Caco-2 (cell line): ENCODE data around the gene MAST3. TPM values are rescaled to one million over a fixed set of nuclear protein-coding genes. Genes with fewer than 3 reads are reported as not detected.

Experiments used
- BruUV-seq: library from RNA; stranded (reverse); fragments of 400-500 nt; replicated peaks from 2 replicates; lab custom pipeline; 2021; lab: Mats Ljungman, UMichigan
- CTCF ChIA-PET: fragments of 300-600 bp; sonication (Branson Sonifier 250); formaldehyde crosslinking; loops from one replicate; lab custom pipeline; 2022; ENCODE audit warnings: antibody characterized with exemption; lab: Charles Lee
- POLR2A ChIA-PET: fragments of 300-600 bp; sonication (Branson Sonifier 250); formaldehyde crosslinking; loops from one replicate; lab custom pipeline; 2022; ENCODE audit warnings: antibody characterized with exemption; lab: Charles Lee
- DNase-seq, 2 experiments: peaks; one replicate each; pipeline versions ENCODE4 v3.0.0 to v3.0.0-alpha.2; 2020 to 2022
- H3K27me3 ChIP-seq: replicated peaks from 2 replicates; pipeline ENCODE4 v1.6.0; 2011; ENCODE audit warnings: low read length; ENCODE audit not compliant: control insufficient read depth, insufficient read depth
- H3K36me3 ChIP-seq: 2 replicates; pipeline ENCODE4 v1.5.1; 2011; ENCODE audit warnings: low read length; ENCODE audit not compliant: control insufficient read depth, insufficient read depth
- H3K4me1 ChIP-seq: fragments of 250-450 bp; sonication (Bioruptor Pico); 2 replicates; pipeline ENCODE4 v1.5.1; 2020; ENCODE audit warnings: mild to moderate bottlenecking
- H3K4me3 ChIP-seq: 2 replicates; pipeline ENCODE4 v1.5.1; 2011; ENCODE audit warnings: low read depth, mild to moderate bottlenecking, control low read depth, low read length
- H3K9me3 ChIP-seq: fragments of 250-450 bp; sonication (Bioruptor Pico); 2 replicates; pipeline ENCODE4 v1.5.1; 2020; ENCODE audit warnings: mild to moderate bottlenecking, moderate library complexity
- H3K27ac Mint-ChIP-seq: one replicate; pipeline ENCODE4 v1.8.0; 2022; ENCODE audit warnings: mixed read lengths; ENCODE audit not compliant: unreplicated experiment
- H3K27me3 Mint-ChIP-seq: one replicate; pipeline ENCODE4 v1.8.0; 2022; ENCODE audit warnings: mixed read lengths; ENCODE audit not compliant: insufficient read depth, unreplicated experiment
- H3K36me3 Mint-ChIP-seq: one replicate; pipeline ENCODE4 v1.8.0; 2022; ENCODE audit warnings: mild to moderate bottlenecking, mixed read lengths; ENCODE audit not compliant: insufficient read depth, unreplicated experiment
- H3K4me1 Mint-ChIP-seq: one replicate; pipeline ENCODE4 v1.8.0; 2022; ENCODE audit warnings: low read depth, mixed read lengths; ENCODE audit not compliant: unreplicated experiment
- H3K4me3 Mint-ChIP-seq: one replicate; pipeline ENCODE4 v1.8.0; 2022; ENCODE audit warnings: mild to moderate bottlenecking, moderate library complexity, mixed read lengths; ENCODE audit not compliant: unreplicated experiment
- H3K9me3 Mint-ChIP-seq: one replicate; pipeline ENCODE4 v1.8.0; 2022; ENCODE audit warnings: mixed read lengths; ENCODE audit not compliant: unreplicated experiment
- CTCF ChIP-seq, 2 experiments: fragments of 200-600 bp in 1 of 2; IDR thresholded peaks; 1 replicate in 1 of 2; 2 replicates in 1 of 2; pipeline versions ENCODE4 v1.5.1 to v1.8.0; 2011 to 2022; ENCODE audit warnings: antibody characterized with exemption in 1 of 2, control low read depth in 1 of 2, inconsistent platforms in 1 of 2, low read depth in 1 of 2, low read length in 1 of 2, mild to moderate bottlenecking in 1 of 2, moderate library complexity in 1 of 2; ENCODE audit not compliant: insufficient read depth in 1 of 2, severe bottlenecking in 1 of 2, unreplicated experiment in 1 of 2
- intact Hi-C: fragments of 100-400 bp; cut with micrococcal nuclease; formaldehyde crosslinking; loops from one replicate; pipeline ENCODE4 v1.10.0; 2022; ENCODE audit not compliant: unreplicated experiment
- total RNA-seq: library from RNA; stranded (reverse); gene quantifications from 2 replicates; pipeline ENCODE4 v1.2.3, GENCODE V29; 2022

Gene MAST3
- total RNA-seq, 1 experiment from 2014 or later, result 8.2 TPM

- H3K36me3 Mint-ChIP-seq, result no peaks in the 10 kb centered on the region
- Histone ChIP-seq H3K36me3 (no peaks in the 10 kb centered on the region), H3K9me3 (no peaks in the 10 kb centered on the region), H3K4me1 (no peaks in the 10 kb centered on the region), H3K4me3 (no peak overlapping the region), H3K27me3 (no peaks in the 10 kb centered on the region)
- no peaks in the 10 kb centered on the region for H3K27me3 Mint-ChIP-seq
- no TSS peak for BruUV-seq
- intact Hi-C loops, result loop anchor here (1.0 to 2.0 kb wide), 3 partner anchors 29 to 120 kb away; no protein-coding TSS in a partner anchor
- TF ChIP-seq CTCF (IDR thresholded peaks at IDR 0.05; ENCODE audit: insufficient read depth in 1 of 2, low read depth in 1 of 2, low read length in 1 of 2, severe bottlenecking in 1 of 2, unreplicated experiment in 1 of 2), result peak; percentile 87 to 92
- POLR2A ChIA-PET, result no interaction called here
- no peaks in the 10 kb centered on the region for H3K9me3 Mint-ChIP-seq
- H3K4me3 Mint-ChIP-seq, result peak overlapping the region; percentile 60
- no peaks in the 10 kb centered on the region for H3K4me1 Mint-ChIP-seq
- DNase-seq, result peak; percentile 69 to 83
- no peak overlapping the region for H3K27ac Mint-ChIP-seq
- CTCF ChIA-PET, result interaction anchor here (0.5 kb wide), 1 partner anchor 29 kb away, joined by 10 read pairs; no protein-coding TSS in a partner anchor
These were observed 39.2 kb upstream of the MAST3 start for GRCh38 chr19:18058208-18059009.

- no peaks in the 10 kb centered on the region for H3K36me3 Mint-ChIP-seq
- no peaks in the 10 kb centered on the region for H3K27me3 ChIP-seq
- ChIA-PET POLR2A (no interaction called here), CTCF (no interaction called here)
- H3K4me1 Mint-ChIP-seq, result no peaks in the 10 kb centered on the region
- no peak overlapping the region for H3K27ac Mint-ChIP-seq
- intact Hi-C loops, result loop anchor here (2.0 kb wide), 1 partner anchor 120 kb away; no protein-coding TSS in a partner anchor
- H3K36me3 ChIP-seq, result no peaks in the 10 kb centered on the region
- H3K4me3 ChIP-seq, result no peak overlapping the region
- no peaks in the 10 kb centered on the region for H3K9me3 ChIP-seq
- TF ChIP-seq CTCF (IDR thresholded peaks at IDR 0.05; ENCODE audit: insufficient read depth in 1 of 2, low read depth in 1 of 2, low read length in 1 of 2, severe bottlenecking in 1 of 2, unreplicated experiment in 1 of 2), result no peak
- H3K4me3 Mint-ChIP-seq, result no peak overlapping the region
- H3K27me3 Mint-ChIP-seq, result no peaks in the 10 kb centered on the region
- no peaks in the 10 kb centered on the region for H3K4me1 ChIP-seq
- BruUV-seq, result no TSS peak
- DNase-seq, result no peak
- no peaks in the 10 kb centered on the region for H3K9me3 Mint-ChIP-seq
These were observed 38.3 kb upstream of the MAST3 start for GRCh38 chr19:18059297-18059696.

DNA sequence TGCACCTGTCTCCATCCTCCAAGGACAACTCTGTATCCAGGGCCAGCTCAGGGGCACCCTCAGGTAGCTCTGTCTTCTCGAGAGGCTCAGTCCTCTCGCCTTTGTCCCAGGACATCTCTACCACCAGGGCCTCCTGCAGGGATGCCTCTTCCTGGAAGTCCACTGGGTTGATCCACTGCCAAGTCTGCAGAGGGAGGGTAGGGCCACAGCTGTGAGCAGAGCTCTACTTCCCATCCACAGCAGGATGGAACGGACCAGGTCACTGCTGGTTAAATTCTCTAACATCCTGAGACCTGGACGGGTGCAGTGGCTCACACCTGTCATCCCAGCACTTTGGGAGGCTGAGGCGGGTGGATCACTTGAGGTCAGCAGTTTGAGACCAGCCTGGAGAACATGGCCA is 37.7 kb upstream of the MAST3 start:
- Mint-ChIP-seq H3K9me3 (no peaks in the 10 kb centered on the region), H3K4me1 (no peaks in the 10 kb centered on the region), H3K27ac (no peak overlapping the region), H3K4me3 (no peak overlapping the region), H3K36me3 (no peaks in the 10 kb centered on the region), H3K27me3 (no peaks in the 10 kb centered on the region)
- ChIA-PET POLR2A (no interaction called here), CTCF (no interaction called here)
- TF ChIP-seq CTCF (IDR thresholded peaks at IDR 0.05; ENCODE audit: insufficient read depth in 1 of 2, low read depth in 1 of 2, low read length in 1 of 2, severe bottlenecking in 1 of 2, unreplicated experiment in 1 of 2), result no peak
- Histone ChIP-seq H3K36me3 (no peaks in the 10 kb centered on the region), H3K9me3 (no peaks in the 10 kb centered on the region), H3K4me3 (no peak overlapping the region), H3K4me1 (no peaks in the 10 kb centered on the region), H3K27me3 (no peaks in the 10 kb centered on the region)
- BruUV-seq, result no TSS peak
- intact Hi-C loops, result loop anchor here (2.0 kb wide), 1 partner anchor 121 kb away; no protein-coding TSS in a partner anchor
- no peak for DNase-seq
